Sigmoid colon (tissue), 7 donors: Measurements from ENCODE around the gene PDGFRB. TPM values are rescaled to one million over a fixed set of nuclear protein-coding genes. Genes with fewer than 3 reads are reported as not detected.

Experiments used
- DNase-seq: peaks from one replicate; pipeline ENCODE4 v3.0.0-alpha.2; 2019
- H3K27ac ChIP-seq, 4 donors: fragments of 200-600 bp; sonication (generic); one replicate each; pipeline ENCODE4 v1.5.1; 2016 to 2019; ENCODE audit warnings: mild to moderate bottlenecking in 1 of 4
- H3K27me3 ChIP-seq, 3 donors: fragments of 200-600 bp; sonication (generic); one replicate each; pipeline ENCODE4 v1.5.1; 2019; ENCODE audit warnings: mild to moderate bottlenecking in 1 of 3
- H3K36me3 ChIP-seq, 4 donors: fragments of 200-600 bp; sonication (generic); one replicate each; pipeline ENCODE4 v1.5.1; 2016 to 2019
- H3K4me1 ChIP-seq, 4 donors: fragments of 200-600 bp; sonication (generic); one replicate each; pipeline ENCODE4 v1.5.1; 2017 to 2019
- H3K4me3 ChIP-seq, 4 donors: fragments of 200-600 bp; sonication (generic); one replicate each; pipeline ENCODE4 v1.5.1; 2017 to 2019; ENCODE audit warnings: mild to moderate bottlenecking in 2 of 4, moderate library complexity in 1 of 4
- H3K9me3 ChIP-seq, 4 donors: fragments of 200-600 bp in 3 of 4; sonication (generic) in 3 of 4; one replicate each; pipeline versions ENCODE4 v1.5.1 to v1.6.1; 2013 to 2019
- EP300 ChIP-seq, 4 donors: sonication (generic); formaldehyde crosslinking; IDR thresholded peaks; one replicate each; pipeline ENCODE4 v1.6.1; 2017; ENCODE audit warnings: antibody characterized with exemption in 4 of 4
- POLR2A ChIP-seq, 2 donors: fragments of 450-650 bp; IDR thresholded peaks; one replicate each; pipeline ENCODE4 v1.6.1; 2016; ENCODE audit warnings: antibody characterized with exemption in 2 of 2, mild to moderate bottlenecking in 2 of 2, moderate library complexity in 2 of 2
- POLR2AphosphoS5 ChIP-seq, 4 donors: sonication (generic); formaldehyde crosslinking; IDR thresholded peaks; one replicate each; pipeline ENCODE4 v1.6.1; 2017; ENCODE audit warnings: antibody characterized with exemption in 4 of 4
- WGBS, 2 donors: extraction: QIAGEN DNeasy Blood & Tissue Kit; methylation state at CpG; one replicate each; pipeline ENCODE4 v1.1.7; 2013; 5-methylcytosine and 5-hydroxymethylcytosine counted together
- intact Hi-C: fragments of 100-400 bp; cut with DNase I; formaldehyde crosslinking; loops from one replicate; pipeline ENCODE4 v1.15.1; 2023
- polyA plus RNA-seq, 3 donors: library from polyadenylated mRNA; stranded (reverse); fragments of 200-250 nt; gene quantifications; one replicate each; pipeline ENCODE4 v1.2.3, GENCODE V29; 2013
- total RNA-seq, 4 donors: library from RNA; depleted of rRNA; stranded (reverse); fragments of >200 nt; gene quantifications; one replicate each; pipeline ENCODE4 v1.1.0, GENCODE V29; 2016
- TF ChIP-seq, protein P1 (sequence below), 4 experiments: fragments of 450-650 bp in 3 of 4; fragments of 200-600 bp in 1 of 4; IDR thresholded peaks; one replicate each; pipeline ENCODE4 v1.5.1; 2016 to 2019; ENCODE audit warnings: antibody characterized with exemption in 4 of 4, mild to moderate bottlenecking in 3 of 4, moderate library complexity in 2 of 4
- donor health status: healthy with polysubstance abuse.
- donor health status: Bipolar disorder and iron deficiency.
- donor health status: healthy.

Gene PDGFRB
- total and polyA plus RNA-seq, 7 donors: 3.9 to 104 (median 54.9) TPM

DNA sequence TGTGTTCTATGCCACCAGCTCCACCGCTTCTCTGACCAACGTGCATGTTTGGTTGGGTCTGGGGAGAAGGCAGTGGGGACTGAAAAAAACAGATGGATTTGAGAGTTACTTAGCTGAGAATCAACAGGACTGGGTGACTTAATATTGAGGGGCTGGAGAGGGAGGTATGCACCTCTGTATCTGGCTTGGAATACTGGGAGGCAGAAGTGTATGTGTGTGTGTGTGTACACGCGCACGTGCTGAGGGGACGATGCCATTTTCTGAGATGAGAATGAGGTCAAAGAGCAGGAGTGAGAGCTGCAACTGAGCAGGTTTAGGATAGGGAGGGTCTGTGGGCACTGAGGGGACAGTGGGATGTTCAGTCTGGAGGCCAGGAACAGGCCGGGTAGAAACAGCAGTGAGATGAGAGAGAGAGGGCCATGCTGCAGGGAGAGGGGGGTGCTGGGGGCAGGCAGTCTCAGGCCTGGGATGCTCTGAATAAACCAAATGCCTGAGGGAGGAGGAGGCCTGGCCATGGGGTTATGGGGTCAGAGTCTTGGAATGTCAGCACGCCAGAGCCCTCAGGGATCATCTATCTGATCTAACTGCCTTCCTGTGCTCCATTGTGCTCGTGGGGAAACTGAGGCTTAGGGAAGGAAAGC is 14.0 kb downstream of the PDGFRB start:
- H3K36me3 ChIP-seq: no peaks in the 10 kb centered on the region
- no peaks in the 10 kb centered on the region for H3K27me3 ChIP-seq
- 77 to 78% methylated on average over 9 of the region's 9 CpGs for WGBS, 2 donors
- no peak overlapping the region for H3K4me3 ChIP-seq
- TF ChIP-seq EP300 (IDR thresholded peaks at IDR 0.05) (no peak), POLR2A (IDR thresholded peaks at IDR 0.05) (no peak), POLR2AphosphoS5 (IDR thresholded peaks at IDR 0.05) (no peak)
- TF ChIP-seq, protein P1, sequence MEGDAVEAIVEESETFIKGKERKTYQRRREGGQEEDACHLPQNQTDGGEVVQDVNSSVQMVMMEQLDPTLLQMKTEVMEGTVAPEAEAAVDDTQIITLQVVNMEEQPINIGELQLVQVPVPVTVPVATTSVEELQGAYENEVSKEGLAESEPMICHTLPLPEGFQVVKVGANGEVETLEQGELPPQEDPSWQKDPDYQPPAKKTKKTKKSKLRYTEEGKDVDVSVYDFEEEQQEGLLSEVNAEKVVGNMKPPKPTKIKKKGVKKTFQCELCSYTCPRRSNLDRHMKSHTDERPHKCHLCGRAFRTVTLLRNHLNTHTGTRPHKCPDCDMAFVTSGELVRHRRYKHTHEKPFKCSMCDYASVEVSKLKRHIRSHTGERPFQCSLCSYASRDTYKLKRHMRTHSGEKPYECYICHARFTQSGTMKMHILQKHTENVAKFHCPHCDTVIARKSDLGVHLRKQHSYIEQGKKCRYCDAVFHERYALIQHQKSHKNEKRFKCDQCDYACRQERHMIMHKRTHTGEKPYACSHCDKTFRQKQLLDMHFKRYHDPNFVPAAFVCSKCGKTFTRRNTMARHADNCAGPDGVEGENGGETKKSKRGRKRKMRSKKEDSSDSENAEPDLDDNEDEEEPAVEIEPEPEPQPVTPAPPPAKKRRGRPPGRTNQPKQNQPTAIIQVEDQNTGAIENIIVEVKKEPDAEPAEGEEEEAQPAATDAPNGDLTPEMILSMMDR (IDR thresholded peaks at IDR 0.05): no peak
- peaks cover 0 to 99% (median 91%) of the 10 kb centered on the region in 4 donors for H3K4me1 ChIP-seq
- no peaks in the 10 kb centered on the region for H3K9me3 ChIP-seq
- intact Hi-C loops: no loop called here
- no peak for DNase-seq
- H3K27ac ChIP-seq: peak overlapping the region; percentile 84 to 92 (median 87)

DNA sequence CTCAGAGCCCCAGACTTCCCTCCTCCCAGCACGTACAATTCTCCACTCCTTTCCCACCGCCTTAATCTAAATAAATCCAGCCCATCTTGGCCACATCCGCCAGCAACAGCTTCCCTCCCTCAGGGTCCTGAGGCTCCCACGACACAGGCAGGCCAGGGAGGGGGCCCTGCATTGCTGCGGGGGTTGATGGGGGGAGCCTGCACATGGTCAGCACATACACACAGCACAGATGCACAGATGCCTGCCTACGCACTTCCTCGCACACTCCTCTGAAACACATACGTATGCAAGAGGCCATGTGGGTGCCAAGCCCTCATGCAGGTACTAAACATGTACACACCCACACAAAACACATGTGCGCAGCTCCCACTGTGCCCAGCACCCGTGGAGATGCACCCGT is 14.8 kb downstream of the PDGFRB start:
- peak overlapping the region; percentile 84 to 92 (median 87) for H3K27ac ChIP-seq
- H3K9me3 ChIP-seq: no peaks in the 10 kb centered on the region
- H3K4me1 ChIP-seq: peaks cover 0 to 95% (median 92%) of the 10 kb centered on the region in 4 donors
- intact Hi-C loops: no loop called here
- TF ChIP-seq POLR2AphosphoS5 (IDR thresholded peaks at IDR 0.05) (peak in 1 of 4 donors; percentile 5), EP300 (IDR thresholded peaks at IDR 0.05) (no peak), POLR2A (IDR thresholded peaks at IDR 0.05) (no peak)
- TF ChIP-seq, protein P1 (IDR thresholded peaks at IDR 0.05): no peak
- H3K4me3 ChIP-seq: no peak overlapping the region
- 71 to 80% methylated on average over 11 of the region's 11 CpGs for whole genome bisulfite sequencing, 2 donors
- no peak for DNase-seq
- H3K36me3 ChIP-seq: no peaks in the 10 kb centered on the region
- H3K27me3 ChIP-seq: no peaks in the 10 kb centered on the region

DNA sequence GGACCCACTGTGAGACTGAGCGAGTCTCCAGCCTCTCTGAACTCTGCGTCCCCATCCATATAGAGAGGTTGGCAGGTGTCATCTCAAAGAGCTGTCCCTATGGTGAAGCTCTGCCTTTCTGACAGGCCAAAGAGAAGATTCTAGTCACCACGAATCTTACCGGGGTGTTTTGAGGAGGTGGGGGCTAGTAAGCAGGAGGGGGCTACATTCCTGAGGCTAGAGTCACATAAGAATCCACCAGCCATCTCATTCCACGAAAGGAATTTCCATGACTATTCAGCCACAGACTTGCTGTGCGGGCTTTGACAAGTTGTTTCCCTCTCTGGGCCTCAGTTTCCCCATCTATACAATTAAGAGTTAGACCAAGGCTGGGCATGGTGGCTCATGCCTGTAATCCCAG is 16.3 kb downstream of the PDGFRB start:
- Histone ChIP-seq H3K4me3 (no peak overlapping the region), H3K27me3 (no peaks in the 10 kb centered on the region), H3K27ac (peak overlapping the region; percentile 84 to 92 (median 87)), H3K36me3 (peaks cover 0 to 13% (median 3%) of the 10 kb centered on the region in 4 donors), H3K4me1 (peaks cover 0 to 80% (median 77%) of the 10 kb centered on the region in 4 donors), H3K9me3 (no peaks in the 10 kb centered on the region)
- 74 to 86% methylated on average over 6 of the region's 6 CpGs for WGBS, 2 donors
- TF ChIP-seq POLR2A (IDR thresholded peaks at IDR 0.05): no peak
- TF ChIP-seq, protein P1 (IDR thresholded peaks at IDR 0.05): no peak
- no peak for TF ChIP-seq EP300 (IDR thresholded peaks at IDR 0.05)
- TF ChIP-seq POLR2AphosphoS5 (IDR thresholded peaks at IDR 0.05): no peak
- DNase-seq: no peak
- intact Hi-C loops: no loop called here

DNA sequence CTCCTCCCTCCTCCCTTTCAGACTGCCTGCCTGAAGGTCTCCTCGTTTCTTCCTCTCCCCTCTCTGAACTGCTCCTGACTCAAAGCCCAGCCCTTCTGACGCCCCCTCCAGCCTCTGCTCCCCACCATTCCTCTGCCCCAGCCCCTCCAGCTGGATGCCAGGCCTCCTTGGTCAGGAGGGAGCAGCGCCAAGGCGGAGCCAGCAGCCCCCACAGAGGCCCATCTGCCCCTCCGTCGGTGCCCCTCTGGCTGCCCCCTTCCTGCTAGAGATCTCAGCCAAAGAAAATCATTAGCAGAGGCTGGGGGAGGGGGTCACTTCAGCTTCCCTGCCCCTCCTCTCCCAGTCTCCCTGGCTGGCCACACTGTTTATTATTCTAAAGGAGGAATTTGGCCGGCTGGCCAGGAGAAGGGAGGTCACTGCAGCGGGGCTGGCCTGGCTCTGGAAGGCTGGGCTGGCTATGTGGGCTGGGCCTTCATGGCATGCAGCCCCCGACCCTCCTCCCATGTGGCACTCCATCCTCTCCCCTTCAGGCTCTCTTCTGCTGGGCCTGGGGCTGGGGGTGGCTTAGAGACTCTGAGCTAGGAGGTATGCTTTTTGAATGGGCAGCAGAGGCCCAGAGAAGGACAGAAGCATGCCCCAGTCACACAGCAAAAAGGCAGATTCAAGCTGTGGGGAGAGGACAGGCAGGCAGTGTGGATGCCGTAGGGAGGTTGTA is 16.9 kb downstream of the PDGFRB start:
- TF ChIP-seq POLR2A (IDR thresholded peaks at IDR 0.05): no peak
- peak in 2 of 4 donors; percentile 14 to 34 for TF ChIP-seq POLR2AphosphoS5 (IDR thresholded peaks at IDR 0.05)
- H3K4me1 ChIP-seq: peaks cover 0 to 74% (median 71%) of the 10 kb centered on the region in 4 donors
- no peaks in the 10 kb centered on the region for H3K9me3 ChIP-seq
- H3K27me3 ChIP-seq: no peaks in the 10 kb centered on the region
- peaks cover 0 to 20% (median 3%) of the 10 kb centered on the region in 4 donors for H3K36me3 ChIP-seq
- 65 to 71% methylated on average over 10 of the region's 10 CpGs for WGBS, 2 donors
- H3K27ac ChIP-seq: peak overlapping the region; percentile 84 to 92 (median 87)
- intact Hi-C loops: no loop called here
- H3K4me3 ChIP-seq: peak overlapping the region in 2 of 4 donors; percentile 17 to 20
- no peak for DNase-seq

DNA sequence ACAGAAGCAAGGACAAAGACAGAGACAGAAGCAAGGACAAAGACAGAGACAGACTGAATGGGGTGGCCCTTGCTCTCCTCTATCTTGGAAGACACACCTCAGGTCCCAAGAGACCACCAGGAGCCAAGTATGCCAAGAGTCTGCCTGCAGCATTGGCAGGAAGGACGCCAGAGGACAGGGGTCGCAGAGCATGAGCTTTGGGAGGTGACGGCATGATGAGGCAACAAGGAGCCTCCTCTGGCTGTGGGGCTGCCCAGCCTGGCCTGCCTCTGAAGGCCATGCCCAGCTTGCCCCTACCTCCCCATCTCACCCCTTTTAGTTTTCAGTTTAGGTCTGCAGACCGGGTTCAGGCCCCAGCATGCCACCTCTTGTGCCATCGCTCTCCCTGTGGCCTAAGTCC is 17.6 kb downstream of the PDGFRB start:
- Histone ChIP-seq H3K27me3 (no peaks in the 10 kb centered on the region), H3K9me3 (no peaks in the 10 kb centered on the region), H3K4me3 (no peak overlapping the region), H3K36me3 (peaks cover 0 to 27% (median 6%) of the 10 kb centered on the region in 4 donors), H3K4me1 (peaks cover 0 to 67% (median 65%) of the 10 kb centered on the region in 4 donors), H3K27ac (peak overlapping the region; percentile 84 to 92 (median 87))
- TF ChIP-seq, protein P1 (IDR thresholded peaks at IDR 0.05): no peak
- no peak for TF ChIP-seq POLR2AphosphoS5 (IDR thresholded peaks at IDR 0.05)
- no peak for DNase-seq
- 83 to 88% methylated on average over 5 of the region's 5 CpGs for WGBS, 2 donors
- intact Hi-C loops: no loop called here
